Fibroblast of lung (primary cell): ENCODE results near the gene KIRREL3. TPM values are rescaled to one million over a fixed set of nuclear protein-coding genes. Genes with fewer than 3 reads are reported as not detected.

ENCODE experiments used
- DNase-seq, 2 donors: peaks; one replicate each; pipeline versions ENCODE4 v3.0.0 to v3.0.0-alpha.2; 2010; ENCODE audit warnings: low read depth in 2 of 2
- H2AFZ ChIP-seq: 2 replicates; pipeline ENCODE4 v1.5.1; 2012; ENCODE audit warnings: low read length, control low read depth, inconsistent platforms
- H3K27ac ChIP-seq: 2 replicates; pipeline ENCODE4 v1.5.1; 2011; ENCODE audit warnings: low read length, control low read depth; ENCODE audit not compliant: insufficient read depth
- H3K27me3 ChIP-seq: 2 replicates; pipeline ENCODE4 v1.5.1; 2011; ENCODE audit warnings: mild to moderate bottlenecking, low read length; ENCODE audit not compliant: control insufficient read depth, insufficient read depth
- H3K36me3 ChIP-seq: 2 replicates; pipeline ENCODE4 v1.5.1; 2011; ENCODE audit warnings: low read length; ENCODE audit not compliant: control insufficient read depth, insufficient read depth
- H3K4me1 ChIP-seq: 2 replicates; pipeline ENCODE4 v1.5.1; 2011; ENCODE audit warnings: low read length; ENCODE audit not compliant: control insufficient read depth, insufficient read depth; ENCODE audit errors: extremely low read depth
- H3K4me2 ChIP-seq: 2 replicates; pipeline ENCODE4 v1.5.1; 2011; ENCODE audit warnings: low read length, control low read depth; ENCODE audit not compliant: insufficient read depth; ENCODE audit errors: extremely low read depth
- H3K4me3 ChIP-seq, 4 experiments: fragments of 200-600 bp in 1 of 4; sonication (generic) in 1 of 4; replicated peaks in 1 of 4; 2 replicates each; pipeline ENCODE4 v1.5.1; 2011 to 2016; ENCODE audit warnings: low read length in 4 of 4, low read depth in 3 of 4, mild to moderate bottlenecking in 3 of 4, control low read depth in 2 of 4, inconsistent platforms in 1 of 4, mixed read lengths in 1 of 4; ENCODE audit not compliant: insufficient read depth in 1 of 4; ENCODE audit errors: control extremely low read depth in 1 of 4
- H3K79me2 ChIP-seq: 2 replicates; pipeline ENCODE4 v1.5.1; 2012; ENCODE audit warnings: mild to moderate bottlenecking, low read length, inconsistent platforms; ENCODE audit not compliant: control insufficient read depth, insufficient read depth
- H3K9ac ChIP-seq: 2 replicates; pipeline ENCODE4 v1.5.1; 2011; ENCODE audit warnings: mild to moderate bottlenecking, low read length, control low read depth; ENCODE audit not compliant: insufficient read depth
- H3K9me3 ChIP-seq: 2 replicates; pipeline ENCODE4 v1.5.1; 2012; ENCODE audit warnings: low read depth, low read length; ENCODE audit not compliant: control insufficient read depth, insufficient read depth
- H4K20me1 ChIP-seq: 2 replicates; pipeline ENCODE4 v1.5.1; 2011; ENCODE audit warnings: low read length; ENCODE audit not compliant: control insufficient read depth, insufficient read depth; ENCODE audit errors: extremely low read depth
- CTCF ChIP-seq, 2 donors: IDR thresholded peaks in 1 of 2; conservative IDR thresholded peaks in 1 of 2; 1 replicate in 1 of 2; 2 replicates in 1 of 2; pipeline ENCODE4 v1.5.1; 2011 to 2012; ENCODE audit warnings: low read length in 2 of 2, control low read depth in 1 of 2, inconsistent platforms in 1 of 2, low read depth in 1 of 2, mild to moderate bottlenecking in 1 of 2
- EZH2 ChIP-seq: IDR thresholded peaks from 2 replicates; pipeline ENCODE4 v1.5.1; 2012; ENCODE audit warnings: low read length, control low read depth, mild to moderate bottlenecking; ENCODE audit errors: missing control alignments
- polyA plus RNA-seq, 2 donors: library from polyadenylated mRNA; depleted of rRNA in 1 of 2; stranded (reverse) in 1 of 2; unstranded in 1 of 2; fragments of >200 nt; gene quantifications; 2 replicates each; pipeline ENCODE4 v1.2.1, GENCODE V29; 2011 to 2012; ENCODE audit warnings: missing spikeins in 1 of 2
- total RNA-seq: library from RNA; depleted of rRNA; stranded (reverse); fragments of >200 nt; gene quantifications from 2 replicates; pipeline ENCODE4 v1.2.1, GENCODE V29; 2014

Gene KIRREL3
- total and polyA plus RNA-seq, 2 donors (not counting 1 experiment from before 2014, with no cell fraction given): 2.8 to 6.1 TPM

GRCh38 chr11:126782810-126783209 is 217.8 kb downstream of the KIRREL3 start:
- no peaks in the 10 kb centered on the region for H3K79me2 ChIP-seq
- no peak for DNase-seq
- TF ChIP-seq EZH2: no peak
- no peak for TF ChIP-seq CTCF (conservative IDR thresholded peaks at IDR 0.05 in 1 of 2, IDR thresholded peaks at IDR 0.05 in 1 of 2; ENCODE audit: low read depth in 1 of 2, low read length in 2 of 2)

GRCh38 chr11:126781942-126782341 is 218.6 kb downstream of the KIRREL3 start:
- Histone ChIP-seq H3K4me2 (no peak overlapping the region), H3K36me3 (no peaks in the 10 kb centered on the region), H3K79me2 (no peaks in the 10 kb centered on the region), H4K20me1 (no peaks in the 10 kb centered on the region), H3K9ac (no peak overlapping the region), H3K27ac (no peak overlapping the region), H3K27me3 (no peaks in the 10 kb centered on the region), H3K4me3 (no peak overlapping the region), H2AFZ (no peak overlapping the region), H3K9me3 (no peaks in the 10 kb centered on the region), H3K4me1 (no peaks in the 10 kb centered on the region)
- no peak for DNase-seq
- no peak for TF ChIP-seq CTCF (conservative IDR thresholded peaks at IDR 0.05 in 1 of 2, IDR thresholded peaks at IDR 0.05 in 1 of 2; ENCODE audit: low read depth in 1 of 2, low read length in 2 of 2)
- TF ChIP-seq EZH2: no peak

More at GRCh38 chr11:126782810-126783209, 217.8 kb downstream of the KIRREL3 start:
- no peaks in the 10 kb centered on the region for H3K36me3 ChIP-seq
- no peak overlapping the region for H2AFZ ChIP-seq
- no peak overlapping the region for H3K4me2 ChIP-seq
- H3K27me3 ChIP-seq: no peaks in the 10 kb centered on the region
- no peak overlapping the region for H3K4me3 ChIP-seq
- no peaks in the 10 kb centered on the region for H3K4me1 ChIP-seq
- H3K9me3 ChIP-seq: no peaks in the 10 kb centered on the region
- no peaks in the 10 kb centered on the region for H4K20me1 ChIP-seq
- no peak overlapping the region for H3K9ac ChIP-seq
- H3K27ac ChIP-seq: no peak overlapping the region

- H3K27me3 ChIP-seq: no peaks in the 10 kb centered on the region
- H3K4me1 ChIP-seq: no peaks in the 10 kb centered on the region
- no peak overlapping the region for H3K9ac ChIP-seq
- no peaks in the 10 kb centered on the region for H3K79me2 ChIP-seq
- H3K4me2 ChIP-seq: no peak overlapping the region
- no peak for DNase-seq
- no peak overlapping the region for H3K4me3 ChIP-seq
- no peak for TF ChIP-seq CTCF (conservative IDR thresholded peaks at IDR 0.05 in 1 of 2, IDR thresholded peaks at IDR 0.05 in 1 of 2; ENCODE audit: low read depth in 1 of 2, low read length in 2 of 2)
- TF ChIP-seq EZH2: no peak
- no peak overlapping the region for H3K27ac ChIP-seq
- no peak overlapping the region for H2AFZ ChIP-seq
- H4K20me1 ChIP-seq: no peaks in the 10 kb centered on the region
- H3K36me3 ChIP-seq: no peaks in the 10 kb centered on the region
- no peaks in the 10 kb centered on the region for H3K9me3 ChIP-seq
These were observed 224.5 kb downstream of the KIRREL3 start for GRCh38 chr11:126776119-126776518.
